PC-9 (cell line): ENCODE results near the gene USF2.
"Not testable (repeated sequence)": the region's sequence is repeated elsewhere in the genome, so short reads cannot be mapped to it uniquely, and the experiment has no call there.

Experiments used
- CTCF ChIP-seq: fragments of 200-600 bp; sonication (generic); conservative IDR thresholded peaks from 2 replicates; pipeline ENCODE4 v1.6.1; 2017; ENCODE audit warnings: mixed run types, antibody characterized with exemption, mild to moderate bottlenecking, moderate library complexity
- EZH2 ChIP-seq: fragments of 200-600 bp; sonication (generic); IDR thresholded peaks from 2 replicates; pipeline ENCODE4 v1.8.0; 2017; ENCODE audit warnings: antibody characterized with exemption, low read depth

DNA sequence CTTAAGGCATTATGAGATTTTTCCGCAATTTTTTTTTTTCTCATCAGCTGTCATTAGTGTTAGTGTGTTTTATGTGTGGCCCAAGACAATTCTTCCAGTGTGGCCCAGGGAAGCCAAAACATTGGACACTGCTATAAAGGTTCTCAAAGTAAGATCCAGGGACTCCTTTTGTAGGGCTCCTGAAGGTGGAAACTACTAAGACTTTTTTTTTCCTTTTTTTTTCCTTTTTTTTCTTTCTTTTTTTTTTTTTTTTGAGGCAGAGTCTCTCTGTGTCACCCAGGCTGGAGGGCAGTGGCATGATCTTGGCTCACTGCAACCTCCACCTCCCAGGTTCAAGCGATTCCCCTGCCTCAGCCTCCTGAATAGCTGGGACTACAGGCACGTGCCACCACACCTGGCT, 16.7 kb downstream of the USF2 start:
- TF ChIP-seq CTCF, EZH2: not testable (repeated sequence)
